DND-41 (cell line): Measurements from ENCODE around the gene TIMM22.

Source experiments
- ATAC-seq: fragments of 200-7000 bp; cut with Tn5 transposase; 3 replicates; pipeline ENCODE4 v1.9.1; 2021; ENCODE audit warnings: low read depth; ENCODE audit not compliant: insufficient read depth
- DNase-seq: peaks from one replicate; pipeline ENCODE4 v3.0.0-alpha.2; 2020
- H2AFZ ChIP-seq: 2 replicates; pipeline ENCODE4 v1.6.0; 2012; ENCODE audit warnings: low read depth, low read length
- H3K27ac ChIP-seq: 2 replicates; pipeline ENCODE4 v1.5.1; 2012; ENCODE audit warnings: low read length, inconsistent platforms
- H3K27me3 ChIP-seq: fragments of 200-600 bp; sonication (generic); 2 replicates; pipeline ENCODE4 v1.6.0; 2012; ENCODE audit warnings: low read length, mild to moderate bottlenecking, inconsistent platforms; ENCODE audit not compliant: insufficient read depth, poor library complexity
- H3K36me3 ChIP-seq: 2 replicates; pipeline ENCODE4 v1.5.1; 2012; ENCODE audit warnings: low read length, inconsistent platforms; ENCODE audit not compliant: insufficient read depth
- H3K4me1 ChIP-seq: 2 replicates; pipeline ENCODE4 v1.5.1; 2012; ENCODE audit warnings: mild to moderate bottlenecking, low read length; ENCODE audit not compliant: insufficient read depth
- H3K4me2 ChIP-seq: 2 replicates; pipeline ENCODE4 v1.6.0; 2012; ENCODE audit warnings: mild to moderate bottlenecking, moderate library complexity, low read length, inconsistent platforms; ENCODE audit not compliant: insufficient read depth
- H3K4me3 ChIP-seq, 2 experiments: fragments of 200-600 bp in 1 of 2; shearing (Covaris generic) in 1 of 2; 2 replicates each; pipeline ENCODE4 v1.5.1; 2012 to 2016; ENCODE audit warnings: inconsistent platforms in 2 of 2, low read length in 2 of 2, mild to moderate bottlenecking in 2 of 2, low read depth in 1 of 2, moderate library complexity in 1 of 2
- H3K79me2 ChIP-seq: 2 replicates; pipeline ENCODE4 v1.6.0; 2012; ENCODE audit warnings: low read length, inconsistent platforms; ENCODE audit not compliant: insufficient read depth
- H3K9ac ChIP-seq: 2 replicates; pipeline ENCODE4 v1.6.0; 2012; ENCODE audit warnings: low read depth, mild to moderate bottlenecking, inconsistent platforms, low read length, moderate library complexity
- H3K9me3 ChIP-seq: 2 replicates; pipeline ENCODE4 v1.5.1; 2012; ENCODE audit warnings: low read length, moderate library complexity, mild to moderate bottlenecking, inconsistent platforms; ENCODE audit not compliant: insufficient read depth, severe bottlenecking
- H4K20me1 ChIP-seq: 2 replicates; pipeline ENCODE4 v1.6.0; 2012; ENCODE audit warnings: low read length; ENCODE audit not compliant: insufficient read depth
- EZH2 ChIP-seq: IDR thresholded peaks from 3 replicates; pipeline ENCODE4 v1.6.1; 2012; ENCODE audit warnings: borderline replicate concordance, low read depth, mild to moderate bottlenecking, moderate library complexity, low read length, inconsistent platforms; ENCODE audit not compliant: severe bottlenecking
- TF ChIP-seq, protein P1 (sequence below): IDR thresholded peaks from 2 replicates; pipeline ENCODE4 v1.5.1; 2012; ENCODE audit warnings: borderline replicate concordance, low read length, moderate library complexity, mild to moderate bottlenecking; ENCODE audit not compliant: poor library complexity, severe bottlenecking; ENCODE audit errors: extremely low read depth

Gene TIMM22

DNA sequence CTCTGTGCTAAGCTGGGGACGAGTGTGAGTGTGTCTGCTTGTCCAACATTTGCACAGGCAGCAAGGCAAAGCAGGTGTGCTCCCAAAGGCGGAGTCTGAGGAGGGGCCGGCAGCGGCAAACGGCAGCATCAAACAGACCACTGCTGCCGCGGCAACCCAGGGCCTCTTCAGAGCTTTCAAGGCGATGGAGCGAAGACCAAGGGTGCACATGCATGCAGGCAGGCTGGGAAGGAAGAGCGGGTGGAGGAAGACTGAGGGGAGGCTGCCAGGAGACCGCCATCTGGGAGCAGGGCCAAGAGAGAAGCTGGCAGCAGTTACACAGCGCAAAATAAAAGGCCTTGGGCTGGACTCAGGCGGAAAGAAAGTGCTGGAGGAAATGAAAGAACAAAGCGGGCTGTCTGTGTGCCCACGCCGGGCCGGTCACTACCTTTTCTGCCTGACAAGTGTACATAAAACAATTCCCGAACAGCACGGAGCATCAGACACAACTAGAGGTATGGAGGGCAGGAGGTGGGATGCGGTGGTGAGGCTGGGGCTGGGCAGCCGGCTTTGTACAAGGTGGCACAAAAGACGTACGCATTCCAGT is 8.5 kb downstream of the TIMM22 start:
- Histone ChIP-seq H3K9me3 (no peaks in the 10 kb centered on the region), H2AFZ (no peak overlapping the region), H3K4me3 (no peak overlapping the region), H3K4me1 (no peaks in the 10 kb centered on the region), H3K79me2 (peaks cover 4% of the 10 kb centered on the region; the same call in 1 of the 2 replicates), H4K20me1 (peaks cover 12% of the 10 kb centered on the region), H3K27ac (no peak overlapping the region), H3K4me2 (no peak overlapping the region), H3K36me3 (peaks cover 85% of the 10 kb centered on the region), H3K9ac (no peak overlapping the region), H3K27me3 (no peaks in the 10 kb centered on the region)
- ATAC-seq (peak; percentile 78), DNase-seq (peak; percentile 67)
- TF ChIP-seq, protein P1, sequence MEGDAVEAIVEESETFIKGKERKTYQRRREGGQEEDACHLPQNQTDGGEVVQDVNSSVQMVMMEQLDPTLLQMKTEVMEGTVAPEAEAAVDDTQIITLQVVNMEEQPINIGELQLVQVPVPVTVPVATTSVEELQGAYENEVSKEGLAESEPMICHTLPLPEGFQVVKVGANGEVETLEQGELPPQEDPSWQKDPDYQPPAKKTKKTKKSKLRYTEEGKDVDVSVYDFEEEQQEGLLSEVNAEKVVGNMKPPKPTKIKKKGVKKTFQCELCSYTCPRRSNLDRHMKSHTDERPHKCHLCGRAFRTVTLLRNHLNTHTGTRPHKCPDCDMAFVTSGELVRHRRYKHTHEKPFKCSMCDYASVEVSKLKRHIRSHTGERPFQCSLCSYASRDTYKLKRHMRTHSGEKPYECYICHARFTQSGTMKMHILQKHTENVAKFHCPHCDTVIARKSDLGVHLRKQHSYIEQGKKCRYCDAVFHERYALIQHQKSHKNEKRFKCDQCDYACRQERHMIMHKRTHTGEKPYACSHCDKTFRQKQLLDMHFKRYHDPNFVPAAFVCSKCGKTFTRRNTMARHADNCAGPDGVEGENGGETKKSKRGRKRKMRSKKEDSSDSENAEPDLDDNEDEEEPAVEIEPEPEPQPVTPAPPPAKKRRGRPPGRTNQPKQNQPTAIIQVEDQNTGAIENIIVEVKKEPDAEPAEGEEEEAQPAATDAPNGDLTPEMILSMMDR, result no peak
- TF ChIP-seq EZH2, result no peak

DNA sequence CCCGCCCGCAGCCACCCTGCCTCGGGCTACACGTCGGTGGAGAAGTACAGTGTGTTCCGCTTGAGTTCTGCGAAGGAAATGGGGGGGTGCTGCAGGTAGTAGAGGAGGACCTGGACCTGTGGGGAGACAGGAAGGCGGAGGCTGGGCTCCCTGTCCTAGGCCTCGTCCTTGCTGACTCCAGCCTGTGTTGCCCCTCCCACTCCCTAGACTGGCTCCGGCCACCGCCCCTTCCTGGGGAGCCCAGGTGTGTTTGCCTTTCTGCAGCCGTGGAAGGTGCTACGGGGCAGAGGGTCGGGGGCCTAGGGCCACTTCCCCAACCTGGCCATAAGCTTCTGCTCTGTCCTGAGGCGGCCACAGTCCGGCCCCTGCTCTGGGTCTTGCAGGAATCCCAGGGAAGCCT is 9.1 kb downstream of the TIMM22 start:
- no peak for ATAC-seq
- Histone ChIP-seq H3K27ac (no peak overlapping the region), H3K4me2 (no peak overlapping the region), H3K9ac (no peak overlapping the region), H3K9me3 (no peaks in the 10 kb centered on the region), H3K4me1 (no peaks in the 10 kb centered on the region), H3K4me3 (no peak overlapping the region), H3K27me3 (no peaks in the 10 kb centered on the region), H3K36me3 (peaks cover 84% of the 10 kb centered on the region), H2AFZ (no peak overlapping the region), H3K79me2 (peaks cover 3% of the 10 kb centered on the region; the same call in 1 of the 2 replicates), H4K20me1 (peaks cover 6% of the 10 kb centered on the region)
- TF ChIP-seq, protein P1, result no peak
- no peak for TF ChIP-seq EZH2
- DNase-seq, result no peak

DNA sequence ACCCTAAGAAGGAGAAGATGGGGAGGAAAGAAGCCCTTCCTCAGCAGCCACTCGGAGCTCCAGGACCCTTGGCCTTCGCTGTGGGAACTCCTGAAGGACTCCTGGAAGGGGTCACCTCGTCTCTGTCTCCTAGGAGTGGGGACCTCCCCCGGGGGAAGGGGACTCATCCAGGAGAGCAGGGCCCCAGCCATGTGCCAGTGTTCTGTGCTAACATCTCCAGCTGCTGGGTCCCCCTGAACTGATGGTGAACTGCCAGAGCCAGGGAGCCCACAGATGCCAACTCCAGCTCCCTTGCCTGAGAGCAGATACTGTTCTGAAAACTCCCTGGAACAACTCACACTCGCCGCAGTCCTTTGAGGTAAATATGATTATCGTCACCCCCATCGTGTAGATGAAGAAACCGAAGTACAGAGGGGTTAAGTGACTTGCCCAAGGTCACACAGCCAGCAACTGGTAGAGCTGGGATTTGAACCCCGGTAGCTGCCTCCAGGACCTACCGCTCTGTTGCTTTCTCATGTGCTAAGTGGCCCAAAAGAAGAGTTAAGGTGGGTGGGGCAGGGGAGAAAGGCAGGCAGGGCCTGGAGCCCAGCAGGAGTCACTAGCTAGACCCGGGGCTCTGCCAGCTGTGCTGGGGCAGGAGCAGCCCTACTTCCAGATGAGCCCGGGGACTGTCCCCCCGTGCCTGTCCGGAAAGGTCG is 10.5 kb downstream of the TIMM22 start:
- H3K27me3 ChIP-seq, result no peaks in the 10 kb centered on the region
- no peaks in the 10 kb centered on the region for H3K9me3 ChIP-seq
- no peak for ATAC-seq
- no peak overlapping the region for H2AFZ ChIP-seq
- no peaks in the 10 kb centered on the region for H3K4me1 ChIP-seq
- no peaks in the 10 kb centered on the region; the same call in 1 of the 2 replicates for H4K20me1 ChIP-seq
- TF ChIP-seq EZH2, result no peak
- TF ChIP-seq, protein P1, result no peak
- no peak overlapping the region for H3K9ac ChIP-seq
- H3K4me3 ChIP-seq, result no peak overlapping the region
- H3K79me2 ChIP-seq, result no peaks in the 10 kb centered on the region
- no peak for DNase-seq
- H3K4me2 ChIP-seq, result no peak overlapping the region
- H3K36me3 ChIP-seq, result peaks cover 78% of the 10 kb centered on the region
- H3K27ac ChIP-seq, result no peak overlapping the region
